Hippocampal formation (tissue), 2 donors: ENCODE measurements around the gene TIMM13.
"Not testable (repeated sequence)": the region's sequence is repeated elsewhere in the genome, so short reads cannot be mapped to it uniquely, and the experiment has no call there.

ENCODE experiments used
- DNase-seq, 2 donors: peaks; one replicate each; lab custom pipeline; 2025; lab: John Stamatoyannopoulos, UW

Gene TIMM13

GRCh38 chr19:2415281-2415972, 12.0 kb downstream of the TIMM13 start:
- no peak for DNase-seq

DNA sequence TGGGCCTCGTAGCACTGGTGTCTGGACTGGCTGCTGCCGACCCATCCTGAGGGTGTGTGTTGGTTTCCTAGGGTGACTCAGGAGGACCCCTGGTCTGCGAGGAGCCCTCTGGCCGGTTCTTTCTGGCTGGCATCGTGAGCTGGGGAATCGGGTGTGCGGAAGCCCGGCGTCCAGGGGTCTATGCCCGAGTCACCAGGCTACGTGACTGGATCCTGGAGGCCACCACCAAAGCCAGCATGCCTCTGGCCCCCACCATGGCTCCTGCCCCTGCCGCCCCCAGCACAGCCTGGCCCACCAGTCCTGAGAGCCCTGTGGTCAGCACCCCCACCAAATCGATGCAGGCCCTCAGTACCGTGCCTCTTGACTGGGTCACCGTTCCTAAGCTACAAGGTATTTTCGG, 13.8 kb downstream of the TIMM13 start:
- DNase-seq: no peak

DNA sequence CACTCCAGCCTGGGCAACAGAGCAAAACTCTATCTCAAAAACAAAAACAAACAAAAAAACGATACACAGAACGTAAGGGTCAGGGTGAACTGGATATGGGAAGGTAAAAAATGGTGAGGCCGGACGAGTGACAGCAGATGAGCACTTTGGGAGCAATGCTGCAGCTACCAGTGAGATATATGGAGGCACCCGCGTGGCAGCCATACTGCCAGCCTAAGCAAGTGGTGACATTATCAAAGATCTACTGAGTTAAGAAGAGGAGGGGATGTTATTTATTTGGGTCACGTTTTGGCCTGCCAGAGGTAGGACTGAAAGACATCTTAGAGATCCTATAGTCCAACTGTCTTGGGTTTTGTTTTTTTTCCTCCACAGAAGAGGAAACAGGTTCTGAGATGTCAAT, 14.2 kb downstream of the TIMM13 start:
- no peak for DNase-seq

DNA sequence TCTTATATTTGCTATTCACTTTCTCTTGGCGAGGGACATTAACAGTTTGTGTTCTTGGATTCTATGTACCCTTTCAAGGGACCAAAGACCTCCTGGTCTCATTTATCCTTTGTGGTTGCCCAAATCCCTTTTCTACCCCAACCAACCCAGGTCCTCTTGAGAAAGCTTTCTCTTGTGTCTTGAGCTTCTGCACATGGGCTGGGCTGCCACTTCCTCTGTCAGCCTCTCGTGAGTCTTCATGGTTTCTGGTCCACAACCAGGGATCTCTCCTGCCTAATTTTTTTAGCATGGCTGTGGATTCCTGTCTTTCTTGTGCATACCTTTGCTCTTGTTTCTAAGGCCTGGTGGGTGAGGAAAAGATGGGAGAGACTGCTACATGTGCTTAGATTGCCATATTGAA, 14.9 kb downstream of the TIMM13 start:
- no peak for DNase-seq

DNA sequence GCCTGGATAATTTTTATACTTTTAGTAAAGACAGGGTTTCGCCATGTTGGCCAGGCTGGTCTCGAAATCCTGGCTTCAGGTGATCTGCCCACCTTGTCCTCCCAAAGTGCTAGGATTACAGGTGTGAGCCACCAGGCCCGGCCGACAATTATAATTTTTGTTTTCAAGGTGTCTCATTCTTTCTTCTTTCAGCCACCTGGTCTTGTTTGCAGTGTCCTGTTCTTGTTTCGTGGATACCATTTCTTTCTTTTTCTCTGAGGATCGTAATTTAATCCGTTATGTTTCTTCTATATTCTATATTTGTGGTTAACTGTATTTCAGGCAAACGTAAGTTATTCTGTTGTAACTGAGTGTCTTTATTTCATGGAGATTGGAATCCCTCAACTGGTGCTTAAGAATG, 15.7 kb downstream of the TIMM13 start:
- no peak for DNase-seq

DNA sequence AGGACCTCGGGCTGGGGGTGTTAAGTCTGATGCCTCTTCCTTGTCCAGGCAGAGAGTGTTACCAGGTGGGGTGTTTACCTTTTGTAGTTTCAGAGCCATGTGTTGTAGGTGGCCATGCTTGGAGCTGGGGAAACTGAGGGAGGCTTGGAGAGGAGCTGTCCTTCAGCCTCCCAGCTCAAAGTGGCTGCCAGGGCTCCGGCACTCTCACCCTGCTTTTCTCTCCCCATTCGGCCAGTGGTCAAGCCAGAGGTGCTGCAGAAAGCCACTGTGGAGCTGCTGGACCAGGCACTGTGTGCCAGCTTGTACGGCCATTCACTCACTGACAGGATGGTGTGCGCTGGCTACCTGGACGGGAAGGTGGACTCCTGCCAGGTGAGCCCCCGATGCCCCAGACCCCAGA, 17.4 kb downstream of the TIMM13 start:
- DNase-seq: no peak

- DNase-seq: no peak
Observed at GRCh38 chr19:2409352-2409912, 18.0 kb downstream of the TIMM13 start.

GRCh38 chr19:2408247-2408646, 19.1 kb downstream of the TIMM13 start:
- no peak for DNase-seq

- DNase-seq: no peak
Observed at GRCh38 chr19:2399582-2399981, 27.8 kb downstream of the TIMM13 start.

DNA sequence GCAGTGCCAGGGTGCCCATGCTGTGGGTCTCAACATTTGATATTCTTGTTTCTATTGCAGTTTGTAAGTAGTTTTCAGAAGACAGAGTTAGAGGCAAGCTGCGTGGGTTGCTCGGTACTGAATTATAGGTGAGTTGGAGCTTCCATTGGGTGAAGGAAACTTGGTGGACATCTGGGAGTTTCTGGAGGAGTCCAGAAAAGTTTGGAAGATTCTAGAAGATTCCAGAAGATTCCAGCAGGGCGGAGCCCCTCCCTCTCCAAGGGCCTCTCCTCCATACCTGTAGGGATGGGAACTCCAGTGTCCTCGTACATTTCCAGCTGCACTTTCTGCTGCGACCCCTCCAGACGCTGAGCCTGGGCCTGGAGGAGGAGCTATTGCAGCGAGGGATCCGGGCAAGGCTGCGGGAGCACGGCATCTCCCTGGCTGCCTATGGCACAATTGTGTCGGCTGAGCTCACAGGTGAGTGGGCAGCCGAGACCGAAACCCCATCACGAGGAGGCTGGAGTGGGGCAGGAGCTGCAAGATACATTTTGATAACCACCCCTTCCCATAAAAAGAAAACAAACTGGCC, 28.6 kb downstream of the TIMM13 start:
- DNase-seq: no peak

GRCh38 chr19:2397173-2397572, 30.2 kb downstream of the TIMM13 start:
- not testable (repeated sequence) for DNase-seq

DNA sequence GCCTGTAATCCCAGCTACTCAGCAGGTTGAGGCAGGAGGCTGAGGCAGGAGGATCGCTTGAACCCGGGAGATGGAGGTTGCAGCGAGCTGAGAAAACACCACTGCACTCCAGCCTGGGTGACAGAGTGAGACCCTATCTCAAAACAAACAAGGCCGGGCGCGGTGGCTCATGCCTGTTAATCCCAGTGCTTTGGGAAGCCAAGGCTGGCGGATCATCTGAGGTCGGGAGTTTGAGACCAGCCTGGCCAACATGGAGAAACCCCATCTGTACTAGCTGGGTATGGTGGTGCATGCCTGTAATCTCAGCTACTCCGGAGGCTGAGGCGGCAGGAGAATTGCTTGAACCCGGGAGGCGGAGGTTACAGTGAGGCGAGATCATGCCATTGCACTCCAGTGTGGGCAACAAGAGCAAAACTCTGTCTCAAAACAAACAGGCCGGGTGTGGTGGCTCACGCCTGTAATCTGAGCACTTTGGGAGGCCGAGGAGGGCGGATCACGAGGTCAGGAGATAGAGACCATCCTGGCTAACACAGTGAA, 32.0 kb downstream of the TIMM13 start:
- DNase-seq: not testable (repeated sequence)

DNA sequence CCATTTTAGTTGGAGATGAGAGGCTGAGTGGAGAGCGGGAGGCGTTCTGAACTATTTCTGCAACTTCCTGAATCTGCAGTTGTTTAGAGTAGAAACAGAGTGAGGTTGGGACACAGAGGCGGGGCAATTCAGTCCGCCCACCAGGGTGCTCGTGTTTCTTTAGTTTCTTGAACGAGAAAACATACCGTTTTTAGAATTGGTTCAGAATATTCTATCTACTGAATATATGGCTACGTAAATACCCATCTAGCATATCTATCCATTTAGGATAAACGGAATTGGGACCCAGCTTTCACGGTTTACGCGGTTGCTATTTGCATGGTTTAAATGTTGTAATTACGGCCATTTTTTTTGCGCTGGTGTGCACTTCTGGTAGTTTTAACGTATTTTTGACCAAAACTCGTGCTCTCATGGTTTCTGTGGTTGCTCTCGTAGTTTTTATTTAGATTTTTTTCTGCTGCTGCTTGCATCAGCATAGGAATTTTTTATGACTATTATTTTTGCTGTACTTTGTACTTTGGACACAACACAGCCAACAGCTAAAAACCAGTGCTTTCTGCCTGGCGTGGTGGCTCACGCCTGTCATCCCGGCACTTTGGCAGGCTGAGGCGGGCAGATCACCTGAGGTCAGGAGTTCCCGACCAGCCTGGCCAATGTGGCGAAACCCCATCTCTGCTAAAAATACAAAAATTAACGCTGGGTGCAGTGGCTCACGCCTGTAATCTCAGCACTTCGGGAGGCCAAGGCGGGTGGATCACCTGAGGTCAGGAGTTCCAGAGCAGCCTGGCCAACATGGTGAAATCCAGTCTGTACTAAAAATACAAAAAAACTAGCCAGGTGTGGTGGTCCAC, 32.7 kb downstream of the TIMM13 start:
- DNase-seq: no peak

DNA sequence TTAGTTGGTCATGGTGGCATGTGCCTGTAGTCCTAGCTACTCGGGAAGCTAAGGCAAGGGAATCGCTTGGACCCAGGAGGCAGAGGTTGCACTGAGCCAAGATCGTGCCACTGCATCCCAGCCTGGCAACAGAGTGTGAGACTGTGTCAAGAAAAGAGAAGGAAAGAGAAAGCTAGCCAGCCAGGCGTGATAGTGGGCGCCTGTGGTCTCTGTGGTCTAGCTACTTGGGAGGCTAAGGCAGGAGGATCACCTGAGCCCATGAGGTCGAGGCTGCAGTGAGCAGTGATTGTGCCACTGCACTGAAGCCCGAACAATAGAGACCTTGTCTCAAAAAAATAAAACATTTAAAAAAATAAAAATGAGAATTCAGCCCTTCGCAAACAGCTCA, 33.3 kb downstream of the TIMM13 start:
- DNase-seq: no peak

DNA sequence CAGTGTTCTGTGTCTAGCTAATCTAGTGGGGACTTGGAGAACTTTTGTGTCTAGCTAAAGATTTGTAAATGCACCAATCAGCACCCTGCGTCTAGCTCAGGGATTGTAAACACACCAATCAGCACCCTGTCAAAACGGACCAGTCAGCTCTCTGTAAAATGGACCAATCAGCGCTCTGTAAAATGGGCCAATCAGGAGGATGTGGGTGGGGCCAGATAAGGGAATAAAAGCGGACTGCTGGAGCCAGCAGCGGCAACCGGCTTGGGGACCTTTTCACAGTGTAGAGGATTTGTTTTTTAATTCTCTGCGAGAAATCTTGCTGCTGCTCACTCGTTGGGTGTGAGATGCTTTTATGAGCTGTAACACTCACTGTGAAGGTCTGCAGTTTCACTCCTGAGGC, 34.5 kb downstream of the TIMM13 start:
- not testable (repeated sequence) for DNase-seq

DNA sequence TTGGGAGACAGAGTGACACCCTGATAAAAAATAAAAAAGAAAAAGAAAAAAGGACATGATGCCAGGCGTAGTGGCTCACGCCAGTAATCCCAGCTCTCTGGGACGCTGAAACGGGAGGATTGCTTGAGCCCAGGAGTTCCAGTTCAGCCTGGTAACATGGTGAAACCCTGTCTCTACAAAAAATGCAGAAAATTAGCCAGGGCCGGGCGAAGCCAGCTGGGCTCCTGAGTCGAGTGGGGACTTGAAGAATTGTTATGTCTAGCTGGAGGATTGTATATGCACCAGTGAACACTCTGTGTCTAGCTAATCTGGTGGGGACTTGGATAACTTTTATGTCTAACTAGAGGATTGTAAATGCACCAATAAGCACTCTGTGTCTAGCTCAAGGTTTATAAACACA, 35.0 kb downstream of the TIMM13 start:
- no peak for DNase-seq

DNA sequence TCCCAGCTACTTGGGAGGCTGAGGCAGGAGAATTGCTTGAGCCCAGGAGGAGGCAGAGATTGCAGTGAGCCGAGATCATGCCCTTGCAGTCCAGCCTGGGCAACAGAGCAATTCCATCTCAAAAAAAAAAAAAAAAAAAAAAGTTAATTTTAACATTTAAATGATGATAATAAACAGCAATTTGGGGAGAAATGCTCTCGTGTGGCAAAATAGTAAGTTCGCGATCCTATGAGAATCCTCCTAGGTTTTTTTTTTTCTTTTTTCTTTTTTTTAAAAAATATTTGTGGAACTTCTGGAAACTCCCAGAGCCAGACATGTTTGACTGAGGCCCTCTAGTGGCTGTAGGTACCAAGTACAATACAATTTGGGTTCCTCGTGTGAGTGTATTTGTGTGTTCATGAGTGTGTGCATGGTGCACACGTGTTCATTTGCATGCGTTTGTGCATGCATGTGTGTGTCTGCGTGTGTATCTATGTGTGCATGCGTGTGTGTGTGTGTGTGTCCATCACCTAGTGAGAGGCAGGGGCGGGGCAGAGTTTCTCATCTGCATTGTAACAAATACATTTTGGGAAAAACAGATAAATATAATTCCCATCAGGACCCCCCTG, 36.2 kb downstream of the TIMM13 start:
- peak; percentile 20 to 51 for DNase-seq

DNA sequence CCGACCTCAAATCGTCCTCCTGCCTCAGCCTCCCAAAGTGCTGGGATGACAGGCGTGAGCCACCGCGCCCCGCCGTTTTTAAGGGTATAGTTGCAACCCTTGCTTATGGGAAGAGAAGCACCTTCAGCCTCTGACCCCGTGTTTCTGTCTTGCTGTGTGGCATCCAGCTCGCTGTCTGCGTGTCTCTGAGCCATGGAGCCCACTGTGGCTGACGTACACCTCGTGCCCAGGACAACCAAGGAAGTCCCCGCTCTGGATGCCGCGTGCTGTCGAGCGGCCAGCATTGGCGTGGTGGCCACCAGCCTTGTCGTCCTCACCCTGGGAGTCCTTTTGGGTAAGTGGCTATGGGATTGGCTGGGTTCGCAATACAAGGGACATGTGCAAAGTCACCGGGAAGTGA, 37.8 kb downstream of the TIMM13 start:
- DNase-seq: no peak

DNA sequence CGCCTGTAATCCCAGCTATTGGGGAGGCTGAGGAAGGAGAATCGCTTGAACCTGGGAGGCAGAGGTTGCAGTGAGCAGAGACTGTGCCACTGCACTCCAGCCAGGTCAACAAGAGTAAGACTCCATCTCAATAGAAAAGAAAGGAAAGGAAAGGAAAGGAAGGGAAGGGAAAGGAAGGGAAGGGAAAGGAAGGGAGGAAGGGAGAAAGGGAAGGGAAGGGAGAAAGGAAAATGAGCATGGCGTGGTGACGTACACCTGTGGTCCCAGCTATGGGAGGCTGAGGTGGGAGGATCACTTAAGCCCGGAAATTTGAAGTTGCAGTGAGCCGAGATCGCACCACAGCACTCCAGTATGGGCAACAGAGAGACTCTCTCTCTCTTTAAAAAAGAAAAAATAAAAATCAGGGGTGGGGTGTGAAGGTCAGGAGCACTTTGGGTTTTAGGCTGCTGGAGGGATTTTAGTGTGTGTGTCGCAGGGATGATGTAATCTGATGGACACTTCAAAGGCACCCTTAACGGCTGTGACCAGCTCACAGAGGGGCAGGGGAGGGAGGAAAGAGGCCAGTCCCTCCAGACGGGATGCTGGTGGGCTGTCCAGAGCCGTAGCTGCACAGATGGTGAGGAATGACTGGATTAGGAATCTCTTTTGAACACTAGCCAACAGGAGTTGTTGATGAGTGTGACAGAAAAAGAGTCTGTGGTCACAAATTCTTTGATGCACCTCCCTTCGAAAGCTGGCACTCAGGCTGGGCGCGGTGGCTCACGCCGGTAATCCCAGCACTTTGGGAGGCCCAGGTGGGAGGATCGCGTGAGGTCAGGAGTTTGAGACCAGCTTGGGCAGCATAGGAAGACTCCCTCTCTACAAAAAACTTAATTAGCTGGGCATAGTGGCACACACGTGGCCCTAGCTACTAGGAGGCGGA, 39.8 kb downstream of the TIMM13 start:
- no peak for DNase-seq

DNA sequence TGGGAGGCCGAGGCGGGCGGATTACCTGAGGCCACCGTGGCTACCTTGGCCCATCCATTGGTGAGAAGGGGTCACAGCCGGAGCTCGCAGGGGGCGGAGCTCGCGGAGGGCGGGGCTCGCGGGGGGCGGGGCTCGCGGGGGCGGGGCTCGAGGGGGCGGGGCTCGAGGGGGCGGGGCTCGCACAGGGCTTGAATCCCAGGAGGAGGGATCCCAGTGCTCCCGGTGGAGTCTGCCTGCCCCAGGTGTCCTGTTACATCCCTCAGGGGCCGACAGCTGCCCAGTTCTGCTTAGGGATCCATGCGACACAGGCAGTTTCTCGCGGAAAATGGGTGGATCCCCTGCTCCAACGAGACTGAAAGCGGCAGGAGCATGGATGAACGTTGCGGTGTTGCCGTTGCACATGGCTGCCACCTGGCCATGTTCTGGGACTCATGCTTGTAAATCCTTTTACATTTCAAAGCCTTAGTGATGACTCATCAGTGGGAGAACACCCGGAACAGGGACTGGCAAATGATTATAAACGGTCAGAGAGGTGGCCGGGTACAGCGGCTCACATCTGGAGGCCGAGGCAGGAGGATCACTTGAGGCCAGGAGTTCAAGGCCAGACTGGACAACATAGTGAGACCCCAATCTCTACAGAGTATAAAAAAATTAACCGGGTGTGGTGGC, 42.2 kb downstream of the TIMM13 start:
- no peak for DNase-seq
